HepG2 (cell line): ENCODE results near the gene NUDT13. TPM values are rescaled to one million over a fixed set of nuclear protein-coding genes. Genes with fewer than 3 reads are reported as not detected.
A peak's percentile ranks its signal among the peaks of the same experiment; 100 is the strongest.

Experiments used
- ARID4A ChIP-seq: sonication (generic); formaldehyde crosslinking; IDR thresholded peaks from 2 replicates; pipeline ENCODE4 v1.5.0; 2020; ENCODE audit warnings: mild to moderate bottlenecking, missing genetic modification reagents, borderline replicate concordance
- DNMT1 ChIP-seq: sonication (generic); formaldehyde crosslinking; IDR thresholded peaks from 2 replicates; pipeline ENCODE4 v1.5.1; 2020; ENCODE audit warnings: mild to moderate bottlenecking, missing genetic modification reagents
- HNF4A ChIP-seq: sonication (generic); formaldehyde crosslinking; IDR thresholded peaks from 2 replicates; pipeline ENCODE4 v1.4.0; 2020; ENCODE audit warnings: missing genetic modification reagents
- HNRNPL ChIP-seq: fragments of 200-400 bp; formaldehyde crosslinking; IDR thresholded peaks from 2 replicates; pipeline ENCODE4 v1.6.1; 2017; ENCODE audit warnings: mild to moderate bottlenecking, low read depth, low read length
- MXD3 ChIP-seq: IDR thresholded peaks from 2 replicates; pipeline ENCODE4 v1.6.1; 2016; ENCODE audit warnings: mild to moderate bottlenecking, missing biosample characterization, missing genetic modification reagents
- NCOA2 ChIP-seq: sonication (generic); formaldehyde crosslinking; IDR thresholded peaks from 2 replicates; pipeline ENCODE4 v1.8.0; 2022; ENCODE audit warnings: inconsistent platforms
- NFRKB ChIP-seq: fragments of 450-650 bp; IDR thresholded peaks from 2 replicates; pipeline ENCODE4 v1.6.1; 2017
- NKX3-1 ChIP-seq: sonication (generic); formaldehyde crosslinking; IDR thresholded peaks from 2 replicates; pipeline ENCODE4 v1.5.0; 2020; ENCODE audit warnings: missing genetic modification reagents
- PAX8 ChIP-seq: sonication (generic); formaldehyde crosslinking; IDR thresholded peaks from 2 replicates; pipeline ENCODE4 v1.8.0; 2022; ENCODE audit warnings: mild to moderate bottlenecking, missing genetic modification reagents, borderline replicate concordance
- SIX1 ChIP-seq: sonication (generic); formaldehyde crosslinking; IDR thresholded peaks from 2 replicates; pipeline ENCODE4 v1.4.0; 2020; ENCODE audit warnings: missing genetic modification reagents, borderline replicate concordance
- THRA ChIP-seq: sonication (generic); formaldehyde crosslinking; IDR thresholded peaks from 2 replicates; pipeline ENCODE4 v1.4.0; 2020; ENCODE audit warnings: missing genetic modification reagents, borderline replicate concordance
- ZFAT ChIP-seq: sonication (generic); formaldehyde crosslinking; conservative IDR thresholded peaks from 2 replicates; pipeline ENCODE4 v1.8.1; 2023; ENCODE audit warnings: missing genetic modification reagents, inconsistent platforms
- ZNF256 ChIP-seq: sonication (generic); formaldehyde crosslinking; conservative IDR thresholded peaks from 2 replicates; pipeline ENCODE4 v1.4.0; 2020; ENCODE audit warnings: missing genetic modification reagents
- ZNF572 ChIP-seq: sonication (generic); formaldehyde crosslinking; IDR thresholded peaks from 2 replicates; pipeline ENCODE4 v1.5.1; 2020; ENCODE audit warnings: mild to moderate bottlenecking, missing genetic modification reagents
- ZNF644 ChIP-seq: IDR thresholded peaks from 2 replicates; pipeline ENCODE4 v1.6.1; 2016; ENCODE audit warnings: low read depth
- polyA plus RNA-seq, 8 experiments: library from polyadenylated mRNA; depleted of rRNA in 3 of 8; stranded (reverse) in 7 of 8; unstranded in 1 of 8; fragments of >200 nt; fragmentation: Illumina TruSeq in 4 of 8; extraction: Trizol in 4 of 8; gene quantifications; 2 replicates each; pipeline versions ENCODE4 v1.2.1 to v1.2.3, GENCODE V29; 2011 to 2016; ENCODE audit warnings: low read depth in 4 of 8, missing spikeins in 1 of 8, mixed read lengths in 1 of 8; ENCODE audit not compliant: insufficient read depth in 1 of 8
- total RNA-seq, 5 experiments: library from RNA; depleted of rRNA; stranded (reverse); fragments of >200 nt; fragmentation: Illumina TruSeq; extraction: Trizol; gene quantifications; 2 replicates each; pipeline ENCODE4 v1.2.3, GENCODE V29; 2016; ENCODE audit warnings: low read depth in 1 of 5
- TF ChIP-seq, protein P1 (sequence below): sonication (generic); formaldehyde crosslinking; IDR thresholded peaks from 2 replicates; pipeline ENCODE4 v1.8.1; 2022; ENCODE audit warnings: mild to moderate bottlenecking, missing genetic modification reagents
- TF ChIP-seq, protein P2 (sequence below): sonication (generic); formaldehyde crosslinking; IDR thresholded peaks from 2 replicates; pipeline ENCODE4 v1.8.1; 2023; ENCODE audit warnings: missing genetic modification reagents, mild to moderate bottlenecking, borderline replicate concordance
- TF ChIP-seq, protein P3 (sequence below): sonication (generic); formaldehyde crosslinking; conservative IDR thresholded peaks from 2 replicates; pipeline ENCODE4 v1.8.0; 2022; ENCODE audit warnings: low read depth, missing genetic modification reagents

The NUDT13 gene
- total and polyA plus RNA-seq, 2 of the 13 experiments (the other 11 are each of a cell fraction or from before 2014, with no cell fraction given), result 4.2 to 6.5 TPM

- TF ChIP-seq THRA (CRISPR knock-in tag) (peak; percentile 25; the same call in 1 of the 2 replicates), ARID4A (peak; percentile 47; the same call in 1 of the 2 replicates), MXD3 (CRISPR knock-in tag) (no peak), NCOA2 (CRISPR knock-in tag) (peak; percentile 79), NKX3-1 (CRISPR knock-in tag) (no peak), HNF4A (CRISPR knock-in tag) (peak; percentile 62), ZNF644 (CRISPR knock-in tag) (no peak), NFRKB (no peak), ZFAT (CRISPR knock-in tag) (no peak), ZNF572 (CRISPR knock-in tag) (no peak), ZNF256 (CRISPR knock-in tag) (no peak), HNRNPL (no peak), SIX1 (CRISPR knock-in tag) (0 out of 2 replicates have a peak, but pooled peaks have one; percentile 56), PAX8 (CRISPR knock-in tag) (no peak), DNMT1 (CRISPR knock-in tag) (no peak)
- TF ChIP-seq, protein P1, sequence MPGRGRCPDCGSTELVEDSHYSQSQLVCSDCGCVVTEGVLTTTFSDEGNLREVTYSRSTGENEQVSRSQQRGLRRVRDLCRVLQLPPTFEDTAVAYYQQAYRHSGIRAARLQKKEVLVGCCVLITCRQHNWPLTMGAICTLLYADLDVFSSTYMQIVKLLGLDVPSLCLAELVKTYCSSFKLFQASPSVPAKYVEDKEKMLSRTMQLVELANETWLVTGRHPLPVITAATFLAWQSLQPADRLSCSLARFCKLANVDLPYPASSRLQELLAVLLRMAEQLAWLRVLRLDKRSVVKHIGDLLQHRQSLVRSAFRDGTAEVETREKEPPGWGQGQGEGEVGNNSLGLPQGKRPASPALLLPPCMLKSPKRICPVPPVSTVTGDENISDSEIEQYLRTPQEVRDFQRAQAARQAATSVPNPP, result no peak
- TF ChIP-seq, protein P2, sequence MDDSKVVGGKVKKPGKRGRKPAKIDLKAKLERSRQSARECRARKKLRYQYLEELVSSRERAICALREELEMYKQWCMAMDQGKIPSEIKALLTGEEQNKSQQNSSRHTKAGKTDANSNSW (CRISPR knock-in tag), result no peak
- TF ChIP-seq, protein P3, sequence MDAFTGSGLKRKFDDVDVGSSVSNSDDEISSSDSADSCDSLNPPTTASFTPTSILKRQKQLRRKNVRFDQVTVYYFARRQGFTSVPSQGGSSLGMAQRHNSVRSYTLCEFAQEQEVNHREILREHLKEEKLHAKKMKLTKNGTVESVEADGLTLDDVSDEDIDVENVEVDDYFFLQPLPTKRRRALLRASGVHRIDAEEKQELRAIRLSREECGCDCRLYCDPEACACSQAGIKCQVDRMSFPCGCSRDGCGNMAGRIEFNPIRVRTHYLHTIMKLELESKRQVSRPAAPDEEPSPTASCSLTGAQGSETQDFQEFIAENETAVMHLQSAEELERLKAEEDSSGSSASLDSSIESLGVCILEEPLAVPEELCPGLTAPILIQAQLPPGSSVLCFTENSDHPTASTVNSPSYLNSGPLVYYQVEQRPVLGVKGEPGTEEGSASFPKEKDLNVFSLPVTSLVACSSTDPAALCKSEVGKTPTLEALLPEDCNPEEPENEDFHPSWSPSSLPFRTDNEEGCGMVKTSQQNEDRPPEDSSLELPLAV (CRISPR knock-in tag), result no peak
These were observed 22.0 kb upstream of the NUDT13 start (continued) for GRCh38 chr10:73088304-73088703.
